ENCODE results near the gene RASL12.

- TF ChIP-seq CTCF (IDR thresholded peaks at IDR 0.05 in 8 of 11, conservative IDR thresholded peaks at IDR 0.05 in 3 of 11) (no peak), POLR2AphosphoS5 (IDR thresholded peaks at IDR 0.05) (no peak)
These were observed 47.8 kb upstream of the RASL12 start for GRCh38 chr15:65115542-65115941.

All from spleen (tissue), 7 donors.